ENCODE data around the gene SMIM45.
A peak's percentile ranks its signal among the peaks of the same experiment; 100 is the strongest.
"Not testable (repeated sequence)": the region's sequence is repeated elsewhere in the genome, so short reads cannot be mapped to it uniquely, and the experiment has no call there.

Gene SMIM45

DNA sequence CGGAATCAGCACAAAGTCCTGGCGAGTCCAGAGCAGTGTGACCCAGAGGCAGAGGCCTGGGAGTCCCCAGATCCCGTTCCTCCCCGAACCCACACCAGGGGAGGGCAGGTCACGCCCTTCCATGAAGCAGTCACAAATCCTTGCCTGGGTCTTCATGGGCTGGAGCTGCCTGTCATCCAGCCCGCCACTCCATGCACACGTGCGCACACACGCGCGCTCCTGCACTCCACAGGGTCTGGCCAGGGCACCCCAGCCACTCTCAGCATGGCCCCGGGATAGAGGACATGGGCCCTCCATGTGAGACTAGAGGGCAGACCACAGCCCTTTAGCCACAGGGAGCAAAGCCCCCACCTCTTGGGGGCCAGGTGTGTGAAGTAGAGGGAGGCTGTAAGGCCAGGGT lies 19.6 kb upstream of the SMIM45 start:
- in situ Hi-C loops (cut with MboI; ENCODE audit: low pct_unique_long_range_greater_than_20kb, low sequenced_read_pairs) = no loop called here
- DNase-seq = no peak

DNA sequence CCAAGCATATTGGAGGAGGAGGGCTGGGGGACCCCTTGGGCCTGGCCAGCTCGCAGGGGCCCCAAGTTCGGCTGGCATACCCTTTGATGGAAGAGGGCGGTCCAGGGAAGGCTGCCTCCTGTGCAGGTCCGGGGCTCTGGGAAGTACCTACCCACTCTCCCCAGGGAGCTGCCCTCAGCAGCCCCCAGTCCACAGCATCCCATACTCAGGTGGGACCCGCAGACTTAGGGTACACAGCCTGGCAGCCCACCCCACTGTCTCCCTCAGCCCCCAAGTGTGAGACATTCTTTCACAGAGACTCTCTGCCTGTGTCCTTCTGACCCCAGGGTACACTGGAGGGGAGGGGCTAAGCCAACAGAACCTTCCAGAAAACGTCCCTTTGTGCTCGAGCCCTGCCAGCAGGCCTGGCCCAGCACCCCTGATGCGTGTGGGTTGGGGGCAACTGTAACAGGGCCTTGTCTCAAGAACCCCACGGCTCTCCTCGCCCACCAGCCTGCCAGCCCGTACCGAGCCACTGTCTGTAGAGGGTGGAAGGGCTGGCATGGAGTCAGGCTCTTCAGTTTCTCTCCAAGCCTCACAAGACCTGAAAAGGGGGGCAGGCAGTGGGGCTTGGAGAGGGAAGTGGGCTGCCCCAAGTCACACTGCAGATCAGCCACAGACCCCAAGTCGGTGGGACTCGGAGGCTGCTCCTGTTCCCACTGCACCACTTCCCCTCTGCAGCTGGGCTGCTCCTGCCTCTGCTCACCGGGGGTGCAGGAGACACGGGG lies 18.4 kb upstream of the SMIM45 start:
- no peak for DNase-seq
- in situ Hi-C loops (cut with MboI; ENCODE audit: low pct_unique_long_range_greater_than_20kb, low sequenced_read_pairs) = no loop called here

GRCh38 chr22:41934284-41935014 lies 17.5 kb upstream of the SMIM45 start:
- DNase-seq = no peak
- in situ Hi-C loops (cut with MboI; ENCODE audit: low pct_unique_long_range_greater_than_20kb, low sequenced_read_pairs) = no loop called here

DNA sequence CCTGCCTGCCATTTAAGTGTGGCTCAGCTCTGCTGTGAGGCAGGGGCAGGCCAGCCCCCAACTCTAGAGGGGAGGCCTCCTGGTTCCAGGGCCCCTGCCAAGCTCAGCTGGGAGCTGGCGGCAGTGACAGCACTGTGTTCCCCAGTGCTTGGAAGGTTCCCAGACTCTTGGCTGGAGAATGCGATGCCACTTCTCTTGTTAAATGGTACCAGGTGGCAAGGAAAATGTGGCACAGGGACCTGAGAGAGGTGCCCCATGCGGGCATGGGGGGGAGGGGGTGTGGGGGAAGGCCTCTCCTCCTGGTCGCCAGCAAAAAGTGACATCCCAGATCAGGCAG lies 17.0 kb upstream of the SMIM45 start:
- no peak for DNase-seq
- in situ Hi-C loops (cut with MboI; ENCODE audit: low pct_unique_long_range_greater_than_20kb, low sequenced_read_pairs) = no loop called here

GRCh38 chr22:41935509-41935908 lies 16.4 kb upstream of the SMIM45 start:
- in situ Hi-C loops (cut with MboI; ENCODE audit: low pct_unique_long_range_greater_than_20kb, low sequenced_read_pairs) = no loop called here

DNA sequence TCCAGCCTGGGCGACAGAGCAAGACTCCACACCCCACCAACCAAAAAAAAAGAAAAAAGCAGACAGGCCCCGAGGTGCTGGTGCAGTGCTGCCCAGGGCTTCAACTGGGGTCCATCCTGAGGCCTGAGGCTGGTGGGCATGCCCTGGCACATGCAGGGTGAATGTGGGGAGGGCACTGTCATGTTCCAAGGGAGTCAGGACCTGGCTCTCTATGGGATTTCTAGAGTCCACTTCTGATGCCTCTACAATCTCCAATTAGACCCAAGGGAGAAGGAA lies 15.1 kb upstream of the SMIM45 start:
- in situ Hi-C loops (cut with MboI; ENCODE audit: low pct_unique_long_range_greater_than_20kb, low sequenced_read_pairs) = no loop called here
- DNase-seq = no peak

More at GRCh38 chr22:41935509-41935908, 16.4 kb upstream of the SMIM45 start:
- DNase-seq = no peak

GRCh38 chr22:41939981-41940831 lies 11.7 kb upstream of the SMIM45 start:
- in situ Hi-C loops (cut with MboI; ENCODE audit: low pct_unique_long_range_greater_than_20kb, low sequenced_read_pairs) = no loop called here
- DNase-seq = no peak

DNA sequence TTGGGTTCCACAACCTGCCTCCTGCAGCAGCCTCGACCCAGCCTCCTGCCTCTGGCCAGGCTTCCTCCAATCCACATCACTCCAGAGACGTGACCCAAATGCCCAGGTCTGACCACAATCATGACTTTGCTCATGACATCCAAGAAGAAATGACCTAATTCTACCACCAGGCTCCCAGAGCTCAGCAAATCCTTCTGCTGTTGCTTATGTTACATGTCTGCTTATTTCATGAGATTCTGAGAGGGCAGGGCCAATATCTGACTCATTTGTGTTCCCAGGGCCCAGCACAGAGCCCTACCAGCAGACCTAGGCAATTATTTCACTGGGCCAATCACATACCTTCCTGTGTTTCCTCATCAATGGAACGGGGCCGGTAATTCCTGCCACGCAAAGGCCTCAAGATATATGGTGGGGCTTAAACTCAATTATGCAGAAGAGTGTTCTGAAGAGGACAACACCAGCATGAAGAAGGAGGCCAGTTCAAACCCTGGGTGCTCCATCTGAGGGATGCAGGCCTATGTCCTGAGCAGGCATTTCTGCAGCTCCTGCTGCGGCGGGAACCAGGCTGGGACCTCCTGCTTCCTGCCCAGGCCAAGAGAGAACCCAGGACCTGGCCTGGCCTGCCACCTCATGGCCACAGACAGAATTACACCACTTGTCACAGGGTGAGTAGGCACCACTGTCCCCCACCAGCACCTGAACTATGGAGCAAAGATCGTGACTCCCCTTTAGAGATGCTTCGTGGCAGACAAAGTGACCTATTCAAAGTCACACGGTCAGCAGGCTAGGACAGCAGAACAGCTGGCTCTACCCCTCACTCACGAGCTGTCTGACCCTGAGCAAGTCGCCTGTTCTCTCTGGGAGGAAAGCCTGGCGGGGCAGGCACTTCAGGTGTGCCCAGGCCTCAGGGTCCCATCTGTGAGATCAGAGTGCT lies 10.9 kb upstream of the SMIM45 start:
- DNase-seq = peak; percentile 87
- in situ Hi-C loops (cut with MboI; ENCODE audit: low pct_unique_long_range_greater_than_20kb, low sequenced_read_pairs) = no loop called here

DNA sequence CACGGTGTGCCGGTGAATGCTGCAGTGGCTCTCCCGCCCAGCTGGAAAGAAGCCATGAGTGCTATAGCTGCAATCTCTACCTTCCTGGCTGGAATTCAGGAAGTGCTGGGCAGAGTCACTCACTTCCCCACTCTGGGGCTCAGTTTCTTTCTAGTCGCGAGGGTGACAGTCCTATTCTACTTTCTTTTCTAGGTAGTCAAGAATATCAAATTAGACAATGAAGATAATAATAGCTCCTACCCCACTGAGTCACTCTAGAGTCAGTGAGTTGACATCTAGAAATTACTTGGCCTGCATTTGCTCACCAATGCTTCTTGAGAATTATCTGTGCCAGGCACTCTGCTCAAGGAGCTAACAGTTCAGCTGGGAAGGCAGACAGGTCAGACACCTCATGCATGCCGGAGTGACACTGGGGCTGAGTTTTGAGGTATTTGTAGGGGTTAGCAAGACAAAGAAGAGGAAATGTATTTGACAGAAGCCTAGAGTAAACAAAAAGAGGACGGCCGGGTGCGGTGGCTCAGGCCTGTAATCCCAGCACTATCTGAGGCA lies 8.2 kb upstream of the SMIM45 start:
- in situ Hi-C loops (cut with MboI; ENCODE audit: low pct_unique_long_range_greater_than_20kb, low sequenced_read_pairs) = no loop called here

DNA sequence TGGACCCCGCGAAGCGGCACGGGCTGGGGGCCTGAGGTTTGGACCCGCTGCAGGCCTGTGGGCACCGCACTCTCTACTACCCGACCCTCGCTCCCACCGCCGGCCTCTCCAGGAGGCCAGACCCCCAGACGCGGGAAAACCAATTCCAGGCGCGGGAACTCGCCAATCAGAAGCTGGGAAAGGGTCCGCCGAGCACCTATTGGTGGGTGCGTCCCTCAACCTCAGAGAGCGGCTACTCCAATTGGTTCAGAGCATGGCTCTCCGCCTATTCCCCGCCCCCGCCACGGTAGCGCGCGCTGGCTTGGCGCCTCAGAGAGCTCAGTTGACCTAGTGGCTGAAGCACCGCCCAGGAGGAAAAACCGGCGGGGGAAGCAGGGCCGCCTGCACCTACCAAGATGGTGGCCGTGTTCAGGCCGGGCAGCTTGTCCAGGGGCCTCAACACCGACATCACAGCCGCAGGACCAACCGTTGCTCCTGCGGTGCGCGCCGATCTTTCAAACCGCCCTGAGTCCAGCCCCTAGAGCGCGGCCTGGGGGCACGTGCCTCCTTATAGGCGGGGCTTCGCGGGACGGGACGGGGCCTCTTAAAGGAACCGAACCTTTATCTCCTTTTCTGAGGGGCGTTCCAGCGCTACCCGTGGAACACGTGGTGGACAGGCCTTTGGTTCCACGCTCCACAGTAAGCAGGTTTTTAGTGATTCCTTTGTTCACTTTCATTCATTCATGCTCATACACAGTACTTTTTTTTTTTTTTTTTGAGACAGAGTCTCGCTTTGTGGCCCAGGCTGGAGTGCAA lies 5.1 kb upstream of the SMIM45 start, which contains the start of gene CENPM:
Gene CENPM (minus strand): TSS at position 524 of the 795 bp plus-strand sequence. CDS start 76 bp downstream, at position 448.
- in situ Hi-C loops (cut with MboI; ENCODE audit: low pct_unique_long_range_greater_than_20kb, low sequenced_read_pairs) = no loop called here
- peak; percentile 97 for DNase-seq

More for the DNA sequence above, 8.2 kb upstream of the SMIM45 start:
- DNase-seq = no peak

GRCh38 chr22:41947424-41948080 lies 4.4 kb upstream of the SMIM45 start:
- DNase-seq = no peak
- in situ Hi-C loops (cut with MboI; ENCODE audit: low pct_unique_long_range_greater_than_20kb, low sequenced_read_pairs) = no loop called here

GRCh38 chr22:41948142-41948541 lies 3.8 kb upstream of the SMIM45 start:
- in situ Hi-C loops (cut with MboI; ENCODE audit: low pct_unique_long_range_greater_than_20kb, low sequenced_read_pairs) = no loop called here
- no peak for DNase-seq

GRCh38 chr22:41948928-41949296 lies 3.0 kb upstream of the SMIM45 start:
- DNase-seq; in situ Hi-C loops (cut with MboI; ENCODE audit: low pct_unique_long_range_greater_than_20kb, low sequenced_read_pairs): not testable (repeated sequence)

DNA sequence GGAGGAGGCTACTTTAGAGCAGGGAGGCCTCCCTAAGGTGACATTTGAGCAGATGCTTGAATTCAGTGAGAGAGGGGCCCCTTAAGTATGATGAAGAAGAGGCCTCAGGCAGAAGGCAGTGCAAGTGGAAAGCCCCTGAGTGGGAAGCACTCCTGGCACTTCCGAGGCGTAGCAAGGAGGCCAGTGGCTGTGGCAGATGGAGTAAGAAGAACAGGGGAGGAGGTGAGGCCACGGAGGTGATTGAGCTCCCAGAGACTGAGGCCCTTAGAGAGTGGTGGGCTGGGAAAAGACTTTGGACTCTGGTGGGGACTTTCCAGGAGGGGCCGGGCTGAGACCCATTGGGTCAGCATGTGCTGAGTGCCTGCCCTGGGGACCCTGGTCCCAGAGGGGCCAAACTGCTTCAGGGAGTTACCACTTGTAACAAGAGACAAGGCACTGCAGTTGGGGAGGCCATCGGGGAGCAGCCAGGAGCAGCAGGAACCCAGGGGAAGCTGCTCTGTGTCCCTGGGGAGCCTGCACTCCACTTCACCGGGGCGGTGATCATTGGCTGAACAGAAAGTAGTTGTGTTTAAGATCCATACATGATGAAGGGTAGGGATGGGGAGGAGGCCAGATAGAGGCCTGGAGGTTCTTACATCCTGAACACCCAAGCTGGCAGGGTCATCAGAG lies 2.5 kb upstream of the SMIM45 start:
- no peak for DNase-seq
- in situ Hi-C loops (cut with MboI; ENCODE audit: low pct_unique_long_range_greater_than_20kb, low sequenced_read_pairs) = no loop called here

- no peak for DNase-seq
- in situ Hi-C loops (cut with MboI; ENCODE audit: low pct_unique_long_range_greater_than_20kb, low sequenced_read_pairs) = no loop called here
Measured at GRCh38 chr22:41952713-41953112, 763 bp downstream of the SMIM45 start.

DNA sequence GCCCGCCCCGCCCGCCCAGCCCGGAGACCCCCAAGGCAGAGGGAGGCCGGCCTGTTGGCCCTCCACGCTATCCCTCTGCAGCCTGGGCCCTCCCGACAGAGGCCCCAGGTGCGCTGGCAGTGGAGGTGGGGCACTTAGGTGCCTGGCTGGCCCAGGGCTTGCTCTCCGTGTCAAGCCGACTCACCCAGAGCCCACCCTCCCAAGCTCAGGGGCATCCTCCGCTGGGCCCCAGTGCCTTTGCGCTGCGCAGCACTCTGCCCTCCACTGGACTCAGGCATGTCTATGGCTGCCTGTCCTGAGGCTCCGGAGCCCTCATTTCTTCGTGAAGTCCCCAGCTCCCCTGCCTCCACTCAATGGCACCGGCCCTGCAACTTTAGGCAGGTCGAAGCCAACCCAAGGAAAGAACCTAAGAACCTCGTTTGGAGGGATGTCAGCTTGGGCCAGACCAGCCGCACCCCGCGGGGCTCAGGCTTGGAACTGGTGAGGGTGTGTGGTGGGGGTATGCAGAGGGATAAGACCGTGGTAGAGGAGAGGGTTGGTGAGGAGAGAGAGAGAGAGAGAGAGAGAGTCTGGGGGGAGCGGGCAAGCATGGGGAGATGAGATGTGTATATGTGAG lies 6.1 kb downstream of the SMIM45 start:
- no peak for DNase-seq
- in situ Hi-C loops (cut with MboI; ENCODE audit: low pct_unique_long_range_greater_than_20kb, low sequenced_read_pairs) = no loop called here

Data from KBM-7 (cell line).